ENCODE data around the gene SUMO2.
A peak's percentile ranks its signal among the peaks of the same experiment; 100 is the strongest.
"Not testable (repeated sequence)": the region's sequence is repeated elsewhere in the genome, so short reads cannot be mapped to it uniquely, and the experiment has no call there.

Gene SUMO2

DNA sequence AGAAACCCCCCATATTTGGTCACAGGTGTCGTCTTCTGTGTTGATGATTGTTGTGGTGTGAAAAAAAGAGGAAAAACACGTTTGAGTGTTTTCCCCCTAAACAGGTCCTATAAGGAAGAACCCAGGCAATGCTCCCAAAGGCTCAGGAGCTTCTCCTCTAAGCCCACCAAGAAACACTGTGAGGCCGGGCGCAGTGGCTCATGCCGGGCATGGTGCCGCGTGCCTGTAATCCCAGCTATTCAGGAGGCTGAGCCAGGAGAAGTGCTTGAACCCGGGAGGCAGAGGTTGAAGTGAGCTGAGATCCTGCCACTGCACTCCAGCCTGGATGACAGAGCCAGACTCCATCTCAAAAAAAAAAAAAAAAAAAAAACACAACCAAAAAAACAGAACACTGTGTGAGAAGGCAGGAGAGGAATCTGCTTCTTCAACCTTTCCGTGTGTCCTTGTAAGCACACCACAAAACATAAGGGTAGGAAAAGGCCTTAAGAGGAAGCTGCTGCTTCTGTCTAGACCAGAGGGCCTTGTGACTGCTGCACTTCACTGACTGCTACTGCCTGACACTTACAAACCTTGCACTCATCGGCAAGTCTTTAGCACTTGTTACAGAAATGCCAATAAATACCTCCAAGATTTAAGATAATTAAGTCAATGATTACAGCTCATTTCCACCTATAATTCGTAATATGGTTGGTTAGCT is 37.8 kb downstream of the SUMO2 start:
- no peak for DNase-seq (ENCODE audit: low read depth in 1 of 2, low spot score in 1 of 2)

DNA sequence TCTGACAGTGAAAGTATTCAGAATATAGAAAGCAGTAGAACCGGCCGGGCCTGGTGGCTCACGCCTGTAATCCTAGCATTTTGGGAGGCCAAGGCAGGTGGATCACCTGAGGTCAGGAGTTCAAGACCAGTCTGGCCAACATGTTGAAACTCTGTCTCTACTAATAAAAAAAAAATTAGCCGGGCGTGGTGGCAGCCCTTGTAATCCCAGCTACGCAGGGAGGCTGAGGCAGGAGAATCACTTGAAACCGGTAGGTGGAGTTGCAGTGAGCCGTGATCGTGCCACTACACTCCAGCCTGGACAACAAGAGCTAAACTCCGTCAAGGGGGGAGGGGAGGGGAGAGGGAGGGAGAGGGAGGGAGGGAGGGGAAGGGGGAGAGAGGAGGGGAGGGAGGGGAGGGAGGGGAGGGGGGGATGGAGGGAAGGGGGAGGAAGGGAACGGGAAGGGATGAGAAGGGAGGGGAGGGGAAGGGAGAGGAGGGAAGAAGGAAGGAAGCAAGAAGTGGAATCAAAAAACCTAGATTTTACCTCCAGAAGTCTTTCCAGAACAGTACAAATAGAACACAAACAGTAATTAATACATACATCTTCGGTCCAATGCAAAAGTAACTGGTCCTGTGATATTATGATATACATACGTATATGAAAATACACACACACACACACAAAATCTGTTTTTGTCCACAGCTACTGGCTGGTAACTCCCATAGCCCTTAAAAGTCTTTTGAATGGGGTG is 40.4 kb downstream of the SUMO2 start:
- no peak for DNase-seq (ENCODE audit: low read depth in 1 of 2, low spot score in 1 of 2)

GRCh38 chr17:75138519-75138918 is 44.2 kb downstream of the SUMO2 start:
- DNase-seq (ENCODE audit: low read depth in 1 of 2, low spot score in 1 of 2) = no peak

- DNase-seq (ENCODE audit: low read depth in 1 of 2, low spot score in 1 of 2) = not testable (repeated sequence)
These were observed 45.0 kb downstream of the SUMO2 start for GRCh38 chr17:75137762-75138161.

DNA sequence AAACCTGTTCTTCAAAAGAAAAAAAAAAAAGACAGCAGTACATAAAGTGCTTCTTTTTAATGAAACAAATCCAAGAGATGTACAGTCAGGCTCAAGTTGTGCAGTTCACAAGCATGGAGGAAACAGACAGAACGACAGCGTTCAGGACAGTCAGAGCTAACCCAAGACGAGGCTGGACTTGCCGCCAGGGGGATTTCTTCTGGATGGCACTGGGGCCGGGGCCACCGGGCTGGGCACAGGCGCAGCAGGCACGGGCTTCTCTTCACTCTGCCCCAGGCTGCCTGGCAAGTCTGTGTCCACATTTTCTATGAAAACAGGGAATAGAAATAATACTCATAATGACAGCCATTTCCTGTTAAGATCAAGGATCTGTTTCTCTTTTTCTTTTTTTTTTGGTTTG is 46.8 kb downstream of the SUMO2 start:
- DNase-seq (ENCODE audit: low read depth in 1 of 2, low spot score in 1 of 2) = no peak

- DNase-seq (ENCODE audit: low read depth in 1 of 2, low spot score in 1 of 2) = no peak
These were observed 47.3 kb downstream of the SUMO2 start for GRCh38 chr17:75135452-75135851.

DNA sequence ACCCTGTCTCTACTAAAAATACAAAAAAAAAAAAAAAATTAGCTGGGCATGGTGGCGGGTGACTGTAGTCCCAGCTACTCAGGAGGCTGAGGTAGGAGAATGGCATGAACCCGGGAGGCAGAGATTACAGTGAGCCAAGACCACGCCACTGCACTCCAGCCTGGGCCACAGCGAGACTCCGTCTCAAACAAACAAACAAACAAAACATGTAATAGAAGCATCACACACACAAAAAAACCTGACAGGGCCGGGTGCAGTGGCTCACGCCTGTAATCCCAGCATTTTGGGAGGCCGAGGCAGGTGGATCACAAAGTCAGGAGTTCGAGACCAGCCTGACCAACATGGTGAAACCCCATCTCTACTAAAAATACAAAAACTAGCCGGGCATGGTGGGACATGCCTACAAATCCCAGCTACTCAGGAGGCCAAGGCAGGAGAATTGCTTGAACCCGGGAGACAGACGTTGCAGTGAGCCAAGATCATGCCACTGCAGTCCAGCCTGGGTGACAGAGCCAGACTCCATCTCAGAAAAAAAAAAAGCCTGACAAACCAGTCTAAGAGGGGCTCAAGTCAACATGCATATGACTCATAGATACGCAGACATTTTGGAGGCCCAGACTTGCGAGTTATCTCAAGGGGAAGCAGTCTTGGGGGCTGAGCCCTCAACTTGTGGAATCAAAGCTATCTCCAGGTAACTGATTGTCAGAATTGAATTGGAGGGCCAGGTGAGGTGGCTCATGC is 49.0 kb downstream of the SUMO2 start:
- not testable (repeated sequence) for DNase-seq (ENCODE audit: low read depth in 1 of 2, low spot score in 1 of 2)

GRCh38 chr17:75133001-75133400 is 49.8 kb downstream of the SUMO2 start:
- no peak for DNase-seq (ENCODE audit: low read depth in 1 of 2, low spot score in 1 of 2)

DNA sequence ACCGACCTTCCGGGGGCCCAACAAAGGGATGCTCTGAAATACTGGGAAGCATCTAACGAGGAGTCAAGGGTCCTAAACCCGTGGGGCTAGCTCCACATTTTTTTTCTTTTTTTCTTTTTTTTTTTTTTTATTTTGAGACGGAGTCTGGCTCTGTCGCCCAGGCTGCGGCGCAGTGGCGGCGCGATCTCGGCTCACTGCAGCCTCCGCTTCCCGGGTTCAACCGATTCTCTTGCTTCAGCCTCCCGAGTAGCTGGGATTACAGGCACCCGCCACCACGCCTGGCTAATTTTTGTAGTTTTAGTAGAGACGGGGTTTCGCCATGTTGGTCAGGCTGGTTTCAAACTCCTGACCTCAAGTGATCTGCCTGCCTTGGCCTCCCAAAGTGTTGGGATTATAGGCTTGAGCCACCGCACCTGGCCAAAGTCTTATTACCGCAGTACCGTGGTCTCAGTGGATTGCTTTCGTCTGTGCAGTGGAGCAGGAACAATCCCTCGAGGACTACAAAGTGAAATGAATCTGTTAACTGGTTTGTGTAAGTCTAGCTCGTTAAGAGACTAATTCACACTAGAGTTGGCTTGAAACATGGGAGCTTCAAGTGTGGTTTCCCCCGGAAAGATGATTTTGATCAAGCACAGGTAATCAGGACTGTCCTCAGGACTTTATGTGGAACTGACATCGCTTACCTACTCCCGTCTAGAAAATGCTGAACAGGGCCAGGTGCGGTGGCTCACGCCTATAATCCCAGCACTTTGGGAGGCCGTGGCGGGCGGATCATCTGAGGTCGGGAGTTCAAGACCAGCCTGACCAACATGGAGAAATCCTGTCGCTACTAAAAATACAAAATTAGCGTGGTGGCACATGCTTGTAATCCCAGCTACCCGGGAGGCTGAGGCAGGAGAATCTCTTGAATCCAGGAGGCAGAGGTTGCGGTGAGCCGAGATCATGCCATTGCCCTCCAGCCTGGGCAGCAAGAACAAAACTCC is 50.5 kb downstream of the SUMO2 start:
- DNase-seq (ENCODE audit: low read depth in 1 of 2, low spot score in 1 of 2) = not testable (repeated sequence)

GRCh38 chr17:75131278-75132017 is 51.3 kb downstream of the SUMO2 start, which contains the start of gene NT5C:
Gene NT5C, minus strand, starts transcription at chr17:75131742. Its CDS starts 35 bp downstream, at chr17:75131707.
- peak in 1 of 2 donors; percentile 59 for DNase-seq (ENCODE audit: low read depth in 1 of 2, low spot score in 1 of 2)

DNA sequence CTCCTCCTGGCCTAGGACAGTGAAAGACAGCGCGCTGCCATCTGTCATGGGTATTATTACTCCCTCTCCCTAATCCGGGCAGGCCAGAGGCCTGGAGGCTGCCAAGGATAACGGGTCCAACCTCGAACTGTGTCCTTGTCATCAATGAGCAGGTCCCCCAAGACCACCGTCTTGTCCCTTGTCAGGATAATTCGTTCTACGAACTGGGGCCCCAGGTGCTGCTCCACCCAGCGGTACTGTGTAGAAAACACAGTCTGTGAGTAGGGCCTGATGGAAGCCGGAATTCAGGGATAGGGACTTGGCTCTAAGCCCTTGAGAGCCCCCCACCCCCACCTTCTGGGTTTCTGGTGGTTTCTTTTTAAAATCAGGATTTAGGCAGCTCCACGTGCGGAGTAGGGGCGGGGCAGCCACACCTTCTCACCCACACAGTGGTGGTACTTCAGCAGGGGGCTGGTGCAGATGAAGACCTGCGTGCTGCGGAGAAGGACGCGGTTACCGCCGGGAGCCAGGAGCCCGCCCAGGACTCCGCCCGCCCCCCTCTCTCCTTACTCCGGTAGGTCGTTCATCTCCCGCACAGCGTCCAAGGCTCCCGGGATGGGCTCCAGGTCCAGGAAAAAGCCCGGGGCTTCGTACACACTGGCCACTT is 52.0 kb downstream of the SUMO2 start:
- peak in 1 of 2 donors; percentile 43 for DNase-seq (ENCODE audit: low read depth in 1 of 2, low spot score in 1 of 2)

DNA sequence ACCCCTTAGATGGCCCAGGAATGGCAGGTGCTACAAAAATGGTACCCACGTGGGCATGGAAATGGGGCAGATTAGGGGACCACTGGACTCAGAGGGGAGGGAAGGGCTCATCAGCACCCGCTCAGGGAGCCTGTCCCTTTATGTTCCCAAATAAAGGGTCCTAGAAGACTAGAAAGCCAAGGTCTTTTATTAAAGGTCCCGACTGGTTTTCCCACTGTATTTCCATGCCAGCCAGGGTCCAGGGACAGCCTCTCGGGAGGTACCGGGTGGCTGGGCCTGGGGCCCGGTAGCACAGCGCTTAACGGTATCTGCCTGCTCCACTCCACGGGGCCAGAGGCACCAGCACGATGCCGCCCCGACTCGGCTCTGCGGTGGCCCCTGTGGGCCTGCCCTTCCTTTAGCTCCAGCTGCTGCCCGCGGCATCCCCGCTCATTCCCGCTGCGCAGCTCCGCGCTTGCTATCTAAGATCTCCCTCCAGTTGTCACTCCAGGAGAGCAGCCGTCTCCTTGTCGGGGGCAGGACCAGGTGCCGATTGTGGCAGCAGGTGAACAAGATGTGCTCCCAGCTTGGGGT is 52.6 kb downstream of the SUMO2 start:
- DNase-seq (ENCODE audit: low read depth in 1 of 2, low spot score in 1 of 2) = no peak

DNA sequence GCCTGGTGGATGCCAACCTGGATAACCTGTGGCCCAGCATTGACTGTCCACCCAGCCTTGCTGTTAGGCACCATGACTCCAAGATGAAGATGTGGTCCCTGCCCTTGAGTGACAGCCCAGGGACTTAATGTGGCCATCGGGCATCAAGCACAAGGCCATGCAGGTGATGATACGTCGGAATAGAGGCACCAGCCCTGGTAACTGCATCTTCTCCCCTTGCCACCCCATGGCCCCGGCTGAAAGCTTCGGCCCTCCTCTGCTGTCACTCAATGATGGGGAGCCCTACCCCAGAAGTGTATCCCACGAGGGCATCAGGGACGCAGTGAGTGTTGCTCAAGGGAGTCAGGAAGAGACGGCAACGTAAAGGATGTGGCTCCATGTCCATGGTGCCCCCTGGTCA is 53.2 kb downstream of the SUMO2 start:
- DNase-seq (ENCODE audit: low read depth in 1 of 2, low spot score in 1 of 2) = no peak

GRCh38 chr17:75128694-75129505 is 53.9 kb downstream of the SUMO2 start:
- no peak for DNase-seq (ENCODE audit: low read depth in 1 of 2, low spot score in 1 of 2)

DNA sequence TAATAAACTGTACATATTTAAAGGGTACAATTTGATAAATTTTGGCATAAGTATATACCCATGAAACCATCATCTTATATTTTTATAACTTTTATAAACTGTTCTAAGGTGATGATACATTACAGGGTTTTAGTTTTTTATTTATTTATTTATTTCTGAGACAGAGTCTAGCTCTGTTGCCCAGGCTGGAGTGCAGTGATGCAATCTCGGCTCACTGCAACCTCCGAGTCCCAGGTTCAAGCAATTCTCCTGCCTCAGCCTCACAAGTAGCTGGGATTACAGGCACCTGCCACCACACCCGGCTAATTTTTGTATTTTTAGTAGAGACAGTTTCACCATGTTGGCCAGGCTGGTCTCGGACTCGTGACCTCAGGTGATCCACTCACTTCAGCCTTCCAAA is 54.8 kb downstream of the SUMO2 start:
- not testable (repeated sequence) for DNase-seq (ENCODE audit: low read depth in 1 of 2, low spot score in 1 of 2)

- no peak for DNase-seq (ENCODE audit: low read depth in 1 of 2, low spot score in 1 of 2)
These were observed 55.8 kb downstream of the SUMO2 start for GRCh38 chr17:75126954-75127353.

- no peak for DNase-seq (ENCODE audit: low read depth in 1 of 2, low spot score in 1 of 2)
These were observed 56.8 kb downstream of the SUMO2 start for GRCh38 chr17:75125984-75126383.

GRCh38 chr17:75124819-75125162 is 58.0 kb downstream of the SUMO2 start:
- DNase-seq (ENCODE audit: low read depth in 1 of 2, low spot score in 1 of 2) = no peak

Measured in stimulated activated CD4-positive, alpha-beta T cell treated with anti-CD3 and anti-CD28 coated beads, Interleukin-15, amount 100 ng/mL, for 1 hour (primary cell).